HG03045 (cell line): ENCODE data around the gene KIAA1549.

Source experiments
- ATAC-seq: cut with Tn5 transposase; IDR thresholded peaks from one replicate; pipeline ENCODE4 v1.9.1; 2021; ENCODE audit warnings: mild to moderate bottlenecking, moderate library complexity; ENCODE audit not compliant: unreplicated experiment

Gene KIAA1549

DNA sequence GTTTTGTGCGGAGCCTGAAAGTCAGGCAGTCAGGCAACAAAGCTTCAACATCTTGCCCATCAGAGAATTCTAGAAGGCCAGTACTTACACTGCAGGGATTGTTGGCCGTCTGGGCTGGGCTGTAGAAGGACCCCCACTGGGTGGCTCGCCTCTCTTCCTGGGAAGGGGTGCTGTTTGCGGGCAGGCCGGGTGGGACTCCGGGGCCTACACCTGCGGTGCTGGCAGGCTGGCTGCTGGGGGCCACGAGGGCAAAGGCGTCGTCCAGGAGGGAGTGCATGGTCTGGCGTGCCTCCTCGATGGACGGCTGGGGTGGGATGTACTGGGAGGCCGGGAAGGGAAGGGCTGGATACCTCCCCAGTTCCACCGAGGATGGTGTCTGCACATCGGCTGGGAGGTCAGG is 120.1 kb downstream of the KIAA1549 start:
- ATAC-seq = no peak

DNA sequence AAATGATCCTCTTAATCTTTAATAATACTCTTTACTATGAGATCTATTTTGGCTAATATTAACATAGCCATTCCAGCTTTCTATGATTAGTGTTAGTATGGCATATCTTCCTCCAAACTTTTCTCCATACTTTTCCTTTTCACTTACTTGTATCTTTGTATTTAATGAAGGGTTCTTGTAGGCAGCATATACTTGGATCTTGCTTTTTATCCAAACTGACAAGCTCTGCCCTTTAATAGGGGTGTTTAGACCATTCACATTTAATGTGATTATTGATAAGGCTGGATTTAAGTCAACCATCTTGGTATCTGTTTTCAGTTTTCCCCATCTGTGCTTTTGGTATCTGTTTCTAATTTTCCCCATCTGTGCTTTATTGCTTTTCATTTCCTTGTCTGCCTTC is 123.5 kb downstream of the KIAA1549 start:
- ATAC-seq = no peak

DNA sequence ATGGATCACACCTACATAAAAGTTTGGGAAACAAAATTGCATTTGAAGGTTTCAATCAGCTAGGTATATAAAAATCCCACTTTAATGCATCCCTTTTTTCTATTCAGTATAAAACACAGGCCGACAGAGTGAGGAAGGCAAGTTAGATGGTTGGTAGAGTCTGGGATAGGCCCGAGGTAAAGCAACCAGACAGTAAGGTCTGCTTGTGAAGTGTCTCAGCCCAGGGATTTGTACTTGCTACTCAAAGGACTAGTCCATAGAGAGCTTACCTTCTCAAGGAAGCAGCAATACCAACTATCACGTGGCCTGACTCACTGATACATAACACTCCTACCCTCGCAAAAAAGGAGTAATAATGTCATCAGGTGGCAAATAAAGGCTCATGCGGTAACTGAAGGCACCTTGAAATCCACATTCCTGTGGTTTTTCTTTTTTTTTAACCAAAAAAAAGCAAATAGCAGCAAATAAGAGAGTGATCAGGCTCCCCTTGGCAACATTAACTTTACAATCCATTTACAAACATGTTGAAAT is 127.0 kb downstream of the KIAA1549 start:
- ATAC-seq = no peak

DNA sequence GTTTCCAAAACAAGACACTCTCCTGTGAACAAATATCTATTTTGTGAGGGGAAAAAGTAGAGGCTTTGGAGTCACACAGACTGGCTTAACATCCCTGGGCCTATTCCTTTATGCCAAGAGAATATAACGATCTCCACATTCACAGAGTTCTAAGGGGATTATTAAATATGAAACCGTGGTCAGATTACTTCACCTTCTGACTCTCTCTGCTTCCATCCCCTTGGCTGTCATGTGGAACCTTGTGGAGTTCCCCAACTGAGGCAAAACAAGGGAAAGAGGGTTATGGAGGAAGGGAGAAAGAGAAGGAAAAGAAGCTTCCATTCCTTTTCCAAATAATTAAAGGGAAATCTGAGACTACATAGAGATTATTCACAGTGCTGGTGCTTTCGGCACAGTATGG is 127.7 kb downstream of the KIAA1549 start:
- ATAC-seq = no peak

DNA sequence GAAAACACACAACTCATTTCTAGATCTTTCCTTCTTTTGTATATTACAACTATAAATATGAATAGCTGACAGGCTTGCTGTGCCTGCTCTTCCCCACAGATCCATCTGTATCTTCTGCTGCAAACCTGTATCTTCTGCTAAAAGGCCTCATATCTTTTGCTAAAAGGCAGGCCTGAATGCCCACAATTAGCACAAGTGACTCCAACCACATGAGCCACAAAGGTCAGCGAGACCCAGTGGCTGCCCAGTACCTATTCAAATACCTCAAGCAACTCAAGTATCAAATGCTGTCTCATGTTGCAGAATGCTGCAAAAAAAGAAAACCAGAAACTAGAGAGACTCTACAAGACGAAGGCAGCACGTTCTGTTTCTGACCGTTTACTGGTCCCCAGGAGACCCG is 128.7 kb downstream of the KIAA1549 start:
- ATAC-seq = no peak

DNA sequence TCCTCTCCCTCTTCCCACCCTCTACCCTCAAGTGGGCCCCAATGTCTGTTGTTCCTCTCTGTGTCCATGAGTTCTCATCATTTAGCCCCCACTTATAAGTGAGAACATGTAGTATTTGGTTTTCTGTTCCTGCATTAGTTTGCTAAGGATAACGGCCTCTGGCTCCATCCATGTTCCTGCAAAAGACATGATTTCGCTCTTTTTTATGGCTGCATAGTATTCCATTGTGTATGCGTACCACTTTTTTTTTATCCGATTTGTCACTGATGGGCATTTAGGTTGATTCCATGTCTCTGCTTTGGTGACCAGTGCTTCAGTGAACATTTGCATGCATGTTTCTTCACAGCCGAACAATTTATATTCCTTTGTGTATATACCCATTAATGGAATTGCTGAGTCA is 131.5 kb downstream of the KIAA1549 start:
- no peak for ATAC-seq

DNA sequence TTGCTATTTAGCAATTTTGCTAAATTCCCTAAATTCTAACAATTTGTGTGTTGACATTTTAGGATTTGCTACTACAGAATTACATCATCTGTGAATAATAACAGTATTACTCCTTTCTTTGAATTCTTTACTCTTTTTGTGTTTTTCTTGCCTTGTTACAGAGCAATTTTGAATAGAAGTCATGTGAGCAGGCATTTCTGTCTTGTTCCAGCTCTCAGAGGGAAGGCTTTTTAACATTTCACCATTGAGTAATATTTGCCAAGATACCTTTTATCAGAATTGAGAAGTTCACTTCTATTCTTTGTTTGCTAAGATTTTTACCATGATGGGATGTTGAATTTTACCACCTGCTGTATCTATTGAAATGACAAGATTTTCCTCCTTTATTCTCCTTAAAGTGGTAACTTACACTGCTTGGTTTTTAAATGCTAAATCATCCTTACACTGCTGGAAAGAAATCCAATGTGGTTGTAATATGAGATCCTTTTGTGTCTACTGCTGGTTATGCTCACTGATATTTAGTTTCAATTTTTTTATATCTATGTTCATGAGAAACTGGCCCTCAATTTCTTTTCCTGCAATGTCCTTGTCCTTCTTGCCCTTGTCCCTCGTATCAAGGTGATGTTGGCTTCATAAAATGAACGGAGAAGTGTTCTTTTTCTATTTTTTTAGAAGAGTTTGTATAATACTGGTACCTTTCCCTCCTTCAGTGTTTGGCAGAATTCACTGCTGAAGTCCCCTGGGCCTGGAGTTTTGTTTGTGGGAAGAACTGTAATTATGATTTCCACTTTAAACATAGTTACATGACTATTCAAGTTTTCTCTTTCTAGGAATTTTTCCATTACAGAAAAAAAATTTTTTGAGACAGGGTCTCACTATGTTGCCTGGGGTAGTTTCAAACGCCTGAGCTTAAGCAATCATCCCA is 132.9 kb downstream of the KIAA1549 start:
- ATAC-seq = no peak

DNA sequence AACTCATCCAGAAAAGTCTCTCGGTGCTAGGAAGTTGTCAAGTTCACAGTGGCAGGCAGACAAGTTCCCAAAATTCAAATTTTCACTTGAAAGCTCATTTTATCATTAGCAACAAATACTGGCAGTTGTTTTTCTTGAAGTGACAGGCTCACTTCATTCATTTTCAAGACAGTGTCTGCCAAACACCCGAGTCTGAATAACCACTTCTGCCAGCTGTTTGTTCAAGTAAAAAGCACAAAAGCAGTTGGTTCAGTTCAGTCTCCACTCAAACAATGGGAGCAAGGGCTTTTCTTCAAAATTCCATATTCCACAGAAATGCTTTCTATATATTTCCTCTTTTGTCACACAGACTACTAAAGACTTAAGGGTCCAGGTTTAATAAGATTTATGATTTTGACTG is 135.5 kb downstream of the KIAA1549 start:
- no peak for ATAC-seq

DNA sequence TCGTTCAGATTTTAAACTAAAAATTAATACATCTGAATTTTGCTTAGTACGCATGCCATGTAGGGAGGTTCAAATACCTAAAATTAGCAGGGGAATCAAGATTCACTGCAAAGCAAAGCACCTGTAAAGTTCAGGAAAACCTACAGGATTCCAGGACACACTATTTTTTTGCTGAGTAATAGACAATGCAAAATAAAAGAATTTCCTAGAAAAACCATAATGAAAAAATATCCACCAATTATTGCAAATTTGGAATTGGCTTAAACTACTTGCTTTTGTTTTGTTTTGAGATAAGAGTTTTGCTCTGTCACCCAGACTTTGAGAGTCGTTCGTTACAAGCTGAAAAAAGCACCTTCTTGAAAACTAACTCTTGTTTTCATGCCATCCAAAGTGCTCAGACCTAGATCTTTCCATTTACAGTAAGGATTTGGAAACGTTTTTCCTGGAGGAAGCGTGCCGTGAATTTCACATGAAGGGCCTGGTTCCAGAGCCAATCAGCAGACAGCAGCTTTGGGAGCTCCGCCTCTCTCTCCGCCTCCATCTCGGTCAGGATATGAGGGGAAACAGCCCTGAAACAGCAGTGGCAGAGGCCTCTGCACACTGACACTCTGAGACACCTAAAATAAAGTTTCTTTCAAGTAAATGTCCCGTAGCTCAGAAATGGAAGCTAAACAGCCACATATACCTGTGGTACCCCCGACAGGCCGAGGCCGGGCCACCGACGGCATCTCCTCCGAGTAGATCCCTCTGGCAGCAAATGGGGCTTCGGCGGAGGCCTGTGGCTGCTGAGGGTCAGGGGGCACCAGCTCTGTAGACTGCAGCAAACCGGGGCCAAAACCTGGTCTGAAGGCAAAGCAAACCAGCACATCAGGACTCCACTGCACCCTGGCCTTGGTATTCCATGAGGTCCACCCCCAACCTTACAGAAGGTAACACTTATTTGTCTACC is 137.3 kb downstream of the KIAA1549 start:
- no peak for ATAC-seq

DNA sequence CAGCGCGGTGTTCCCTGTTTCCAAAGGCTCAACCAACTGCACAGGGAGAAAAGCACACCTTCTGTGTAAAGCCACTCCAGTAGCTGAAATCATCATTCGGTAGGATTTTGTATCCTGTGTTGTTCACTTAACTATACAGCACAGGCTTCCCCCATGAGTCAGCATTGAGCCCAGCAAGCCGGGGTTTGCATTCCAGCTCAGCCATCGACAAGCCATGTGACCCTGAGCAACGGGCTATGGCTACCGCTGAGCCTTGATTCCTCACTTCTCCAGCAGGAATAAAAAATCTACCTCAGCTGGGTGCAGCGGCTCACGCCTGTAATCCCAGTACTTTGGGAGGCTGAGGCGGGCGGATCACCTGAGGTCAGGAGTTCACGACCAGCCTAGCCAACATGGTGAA is 139.1 kb downstream of the KIAA1549 start:
- ATAC-seq = no peak

DNA sequence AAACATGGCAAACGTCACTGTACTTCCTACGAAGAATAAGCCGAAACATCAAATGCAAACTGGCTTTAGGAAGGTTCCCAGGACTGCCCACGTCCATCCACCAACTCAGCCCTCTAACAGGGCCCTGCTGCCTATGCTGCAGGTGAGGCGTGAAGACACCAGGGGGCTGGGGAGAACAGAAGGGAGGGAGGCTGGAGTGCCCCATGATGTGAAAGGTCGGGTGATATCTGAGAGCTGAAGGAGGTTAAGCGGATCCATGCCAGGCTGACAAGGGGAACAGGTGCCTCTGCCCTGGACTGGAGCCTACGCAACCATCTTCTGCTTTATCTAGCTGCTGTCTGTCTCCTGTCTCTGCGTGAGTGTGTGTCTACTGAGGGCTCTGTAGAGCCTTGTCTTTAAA is 143.0 kb downstream of the KIAA1549 start:
- no peak for ATAC-seq

DNA sequence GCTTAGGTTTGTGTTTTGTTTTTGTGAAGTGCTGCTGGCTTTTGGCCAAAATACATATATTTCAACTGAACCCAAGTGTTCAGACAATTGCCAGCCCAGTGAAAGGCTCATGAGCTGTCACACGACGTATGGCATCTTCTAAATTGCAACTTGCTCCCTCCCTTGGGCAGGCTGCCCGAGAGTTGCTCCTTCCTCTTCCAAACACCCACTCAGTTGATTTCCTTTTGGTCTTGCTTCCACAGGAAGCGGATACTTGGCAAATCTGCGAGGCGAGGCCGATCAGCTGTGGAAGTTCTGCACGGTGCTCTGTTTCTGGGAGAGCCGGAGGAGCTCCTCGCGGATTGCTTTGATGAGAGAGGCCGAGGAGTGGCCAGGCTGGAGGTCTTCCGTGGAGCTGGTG is 143.6 kb downstream of the KIAA1549 start:
- no peak for ATAC-seq

DNA sequence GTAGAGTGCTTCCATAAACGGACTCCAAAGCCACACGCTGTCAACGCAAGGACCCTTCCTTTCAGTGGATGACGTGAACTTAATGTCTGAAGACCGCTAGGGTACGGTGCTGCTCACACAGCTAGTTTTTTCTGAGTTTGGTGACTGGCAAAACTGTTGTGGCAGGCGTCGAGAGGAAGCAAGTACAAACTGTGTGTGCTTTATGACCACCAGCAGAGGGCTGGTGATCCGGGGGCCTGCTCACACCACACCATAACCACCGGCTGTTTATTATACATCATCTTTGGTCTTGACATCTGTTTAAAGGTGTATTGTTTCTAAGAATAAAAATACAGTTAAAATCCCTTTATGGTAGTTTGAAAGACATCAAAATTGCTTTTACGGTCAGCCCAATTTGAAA is 146.1 kb downstream of the KIAA1549 start:
- ATAC-seq = no peak

DNA sequence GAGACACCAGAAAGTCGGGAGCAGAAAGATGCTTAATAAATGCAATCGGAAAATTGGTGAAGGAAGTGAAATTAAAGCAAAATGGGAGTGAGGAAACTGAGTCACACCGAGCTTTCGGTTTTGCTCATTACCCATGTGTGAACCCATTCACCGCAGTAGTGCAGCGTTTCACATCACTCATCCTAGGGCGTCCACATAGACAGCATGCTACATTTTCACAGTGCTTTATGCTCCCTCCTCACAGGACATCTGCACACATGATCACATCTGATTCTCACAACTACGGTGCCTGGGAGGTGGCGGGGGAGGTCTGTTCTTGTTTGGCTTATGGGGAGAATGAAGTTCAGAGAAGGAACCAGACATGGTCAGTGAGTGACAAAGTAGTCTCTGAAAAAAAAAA is 146.6 kb downstream of the KIAA1549 start:
- ATAC-seq = no peak

DNA sequence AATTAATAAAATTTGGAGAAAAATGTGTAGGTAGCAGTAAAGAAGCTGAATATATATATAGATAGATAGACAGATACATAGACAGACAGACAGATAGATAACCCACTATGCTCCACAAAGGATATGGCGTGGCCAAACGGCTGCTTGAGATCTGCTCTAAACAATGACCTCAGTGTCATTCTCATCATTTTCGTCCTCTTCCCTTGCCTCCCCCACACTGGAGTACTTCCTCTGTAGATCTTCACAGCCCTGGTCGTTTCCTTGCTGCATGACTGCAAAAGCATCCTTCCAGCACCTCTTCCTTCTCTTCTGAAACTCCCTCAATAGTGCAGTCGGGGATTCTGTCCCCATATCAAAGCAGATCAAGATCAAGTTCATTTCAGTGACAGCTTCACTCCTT is 147.6 kb downstream of the KIAA1549 start:
- ATAC-seq = no peak

DNA sequence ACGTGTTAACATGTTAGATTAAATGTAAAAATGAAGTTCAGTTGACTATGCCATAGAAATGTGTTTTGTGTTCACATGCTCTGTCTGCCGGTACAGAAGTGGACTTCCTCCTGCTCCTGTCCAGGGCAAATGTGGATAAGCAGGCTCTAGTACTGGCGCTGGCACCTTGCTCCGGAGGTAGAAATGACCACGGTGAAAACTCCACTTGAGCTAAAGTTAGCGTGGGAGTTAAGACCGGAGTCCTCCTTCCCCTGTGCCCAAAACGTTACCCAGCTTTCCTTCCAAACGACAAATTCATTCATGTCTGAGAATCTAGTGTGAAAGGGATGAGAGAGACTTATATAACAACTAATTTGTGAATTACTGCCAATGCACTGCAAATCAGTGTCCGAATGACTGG is 148.2 kb downstream of the KIAA1549 start:
- no peak for ATAC-seq

DNA sequence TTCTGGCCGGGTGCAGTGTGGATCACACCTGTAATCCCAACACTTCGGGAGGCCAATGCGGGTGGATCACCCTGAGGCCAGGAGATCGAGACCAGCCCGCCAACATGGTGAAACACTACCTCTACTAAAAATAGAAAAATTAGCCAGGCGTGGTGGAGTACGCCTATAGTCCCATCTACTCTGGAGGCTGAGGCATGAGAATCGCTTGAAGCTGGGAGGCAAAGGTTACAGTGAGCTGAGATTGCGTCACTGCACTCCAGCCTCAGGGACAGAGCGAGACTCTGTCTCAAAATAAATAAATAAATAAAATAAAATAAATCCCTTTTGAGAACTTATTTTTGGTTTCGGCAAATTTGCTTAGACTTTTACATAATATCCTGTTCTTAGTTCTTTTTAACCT is 151.9 kb downstream of the KIAA1549 start:
- ATAC-seq = no peak

DNA sequence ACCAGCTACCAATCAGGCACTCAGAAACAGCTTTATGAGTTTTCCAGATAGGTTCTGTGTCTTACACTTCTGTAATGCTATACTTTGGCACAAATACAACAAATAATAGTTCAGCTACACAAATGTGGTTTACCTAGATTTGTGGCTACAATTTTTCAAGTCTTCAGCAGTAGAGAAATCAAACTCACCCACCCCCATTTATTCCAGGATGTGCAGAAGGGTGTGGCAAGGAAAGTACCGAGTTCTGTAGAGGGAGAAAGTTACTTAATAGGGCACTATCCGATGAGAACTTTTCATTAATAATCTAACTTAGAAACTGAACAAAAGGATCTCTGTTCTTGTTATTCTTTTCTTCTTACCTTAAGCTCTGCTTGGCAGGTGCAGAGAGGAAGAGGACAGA is 152.9 kb downstream of the KIAA1549 start:
- ATAC-seq = no peak

DNA sequence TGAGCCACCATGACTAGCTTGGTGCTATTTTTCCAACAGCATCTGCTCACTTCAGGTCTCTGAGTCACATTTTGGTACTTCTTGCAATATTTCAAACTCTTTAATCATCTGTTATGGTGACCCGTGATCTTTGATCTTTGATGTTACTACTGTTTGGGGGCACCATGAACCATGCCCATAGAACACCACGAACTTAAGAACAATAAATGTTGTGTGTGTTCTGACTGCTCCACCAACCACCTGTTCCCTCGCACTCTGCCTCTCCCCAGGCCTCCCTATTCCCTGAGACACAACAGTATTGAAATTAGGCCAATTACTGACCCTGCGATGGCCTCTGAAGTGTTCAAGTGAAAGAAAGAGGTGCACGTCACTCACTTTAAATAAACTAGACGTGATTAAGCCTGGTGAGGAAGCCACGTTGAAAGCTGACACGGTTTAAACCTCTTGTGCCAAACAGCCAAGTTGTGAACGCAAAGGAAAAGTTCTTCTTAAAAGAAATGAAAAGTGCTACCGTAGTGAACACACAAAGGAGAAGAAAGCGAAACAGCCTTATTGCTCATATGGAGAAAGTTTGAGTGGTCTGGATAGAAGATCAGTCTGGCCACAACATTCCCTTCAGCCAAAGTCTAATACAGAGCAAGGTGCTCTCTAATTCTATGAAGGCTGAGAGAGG is 156.0 kb downstream of the KIAA1549 start:
- ATAC-seq = no peak

DNA sequence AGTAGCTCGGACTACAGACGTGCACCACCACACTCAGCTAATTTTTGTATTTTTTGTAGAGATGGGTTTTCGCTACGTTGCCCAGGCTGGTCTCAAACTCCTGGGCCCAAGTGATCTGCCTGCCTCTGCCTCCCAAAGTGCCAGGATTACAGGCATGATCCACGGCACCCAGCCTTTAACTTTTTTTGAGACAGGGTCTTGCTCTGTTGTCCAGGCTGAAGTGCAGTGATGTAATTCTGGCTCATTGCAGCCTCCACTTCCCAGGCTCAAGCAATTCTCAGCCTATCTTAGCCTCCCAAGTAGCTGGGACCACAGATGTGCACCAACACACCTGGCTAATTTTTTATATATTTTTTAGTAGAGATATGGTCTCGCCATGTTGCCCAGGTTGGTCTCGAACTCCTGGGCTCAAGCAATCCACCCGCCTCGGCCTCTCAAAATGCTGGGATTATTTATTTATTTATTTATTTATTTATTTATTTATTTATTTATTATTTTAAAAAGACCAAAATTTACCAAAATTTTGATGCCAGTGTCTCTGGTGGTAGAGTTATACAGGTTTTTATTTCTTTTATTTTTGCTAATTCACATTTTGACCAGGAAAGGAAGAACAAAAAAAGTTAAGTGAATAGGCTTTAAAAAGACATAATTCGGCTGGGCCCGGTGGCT is 158.2 kb downstream of the KIAA1549 start:
- no peak for ATAC-seq
